Smooth muscle cell of the pulmonary artery (primary cell): ENCODE results near the gene DUXB. TPM values are rescaled to one million over a fixed set of nuclear protein-coding genes. Genes with fewer than 3 reads are reported as not detected.

Experiments used
- total RNA-seq: library from RNA; depleted of rRNA; stranded (reverse); fragments of >200 nt; gene quantifications from 2 replicates; pipeline ENCODE4 v1.2.3, GENCODE V29; 2014

DUXB gene, protein sequence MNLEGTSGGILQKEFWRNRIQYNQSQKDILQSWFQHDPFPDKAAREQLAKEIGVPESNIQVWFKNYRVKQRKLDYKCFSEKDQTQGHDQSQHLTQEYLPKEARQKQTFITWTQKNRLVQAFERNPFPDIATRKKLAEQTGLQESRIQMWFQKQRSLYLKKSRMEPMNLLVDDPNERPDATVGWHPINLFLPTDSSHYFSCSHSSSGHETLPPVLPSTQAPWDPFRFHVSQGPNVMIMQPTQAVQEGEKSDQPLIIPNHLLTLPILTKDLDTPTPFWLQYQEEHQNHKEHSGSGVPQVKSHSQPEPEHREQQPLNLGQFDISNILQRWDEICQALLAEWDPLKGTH
- not detected in 2 replicates for total RNA-seq

DNA sequence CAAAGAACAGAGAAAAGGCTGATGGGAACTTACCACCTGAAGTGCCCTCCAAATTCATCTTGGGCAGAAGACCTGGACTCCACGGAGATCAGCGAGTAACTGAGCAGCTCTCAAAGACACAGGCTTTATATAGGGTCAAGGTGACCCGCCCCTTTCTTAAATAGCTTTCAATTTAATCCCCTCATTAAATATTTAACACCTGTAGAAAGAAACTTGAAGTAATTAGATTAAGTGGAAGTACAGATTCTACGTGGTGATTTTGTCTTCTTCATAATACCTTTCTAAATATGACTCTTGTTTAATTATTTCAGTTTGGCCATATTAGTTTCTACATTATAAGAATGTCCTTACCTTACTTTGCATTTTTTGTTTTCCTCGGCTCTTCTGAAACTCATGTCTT, at the start of gene DUXB:
Gene DUXB (minus strand): TSS at position 101 of the 400 bp plus-strand sequence. CDS start 43 bp downstream, at position 58.

DNA sequence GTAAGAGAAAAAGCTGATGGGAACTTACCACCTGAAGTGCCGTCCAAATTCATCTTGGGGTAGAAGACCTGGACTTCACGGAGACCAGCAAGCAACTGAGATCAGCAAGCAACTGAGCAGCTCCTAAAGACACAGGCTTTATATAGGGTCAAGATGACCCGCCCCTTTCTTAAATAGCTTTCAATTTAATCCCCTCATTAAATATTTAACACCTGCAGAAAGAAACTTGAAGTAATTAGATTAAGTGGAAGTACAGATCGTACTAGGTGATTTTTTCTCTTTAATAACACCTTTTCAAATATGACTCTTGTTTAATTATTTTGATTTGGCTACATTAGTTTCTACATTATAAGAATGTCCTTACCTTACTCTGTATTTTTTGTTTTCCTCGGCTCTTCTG, 25.1 kb upstream of the DUXB start, which contains the start of gene CPHXL:
Gene CPHXL (minus strand): TSS at position 101 of the 400 bp plus-strand sequence. CDS start 48 bp downstream, at position 53.

DNA sequence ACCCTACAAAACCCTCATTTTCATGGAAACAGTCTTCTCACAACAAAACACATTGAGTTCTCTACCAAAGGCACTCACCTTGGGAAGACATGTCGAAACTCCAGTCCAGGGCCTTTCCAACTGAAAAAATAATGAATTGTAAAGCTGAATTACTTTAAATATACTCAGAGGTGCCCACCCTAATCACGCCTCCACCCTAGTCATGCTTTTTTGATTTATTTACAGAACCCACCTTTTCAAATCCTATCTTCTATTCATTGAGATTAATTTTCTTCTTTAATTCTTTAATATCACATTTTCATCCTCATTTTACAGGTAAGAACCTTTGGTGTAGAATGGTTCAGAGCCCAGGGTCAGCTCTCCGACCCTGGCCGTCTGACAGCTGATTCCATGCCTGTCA, 24.4 kb downstream of the DUXB start, which contains the start of gene CPHXL2:
Gene CPHXL2 (minus strand): TSS at position 101 of the 400 bp plus-strand sequence. CDS start 10 bp downstream, at position 91.

DNA sequence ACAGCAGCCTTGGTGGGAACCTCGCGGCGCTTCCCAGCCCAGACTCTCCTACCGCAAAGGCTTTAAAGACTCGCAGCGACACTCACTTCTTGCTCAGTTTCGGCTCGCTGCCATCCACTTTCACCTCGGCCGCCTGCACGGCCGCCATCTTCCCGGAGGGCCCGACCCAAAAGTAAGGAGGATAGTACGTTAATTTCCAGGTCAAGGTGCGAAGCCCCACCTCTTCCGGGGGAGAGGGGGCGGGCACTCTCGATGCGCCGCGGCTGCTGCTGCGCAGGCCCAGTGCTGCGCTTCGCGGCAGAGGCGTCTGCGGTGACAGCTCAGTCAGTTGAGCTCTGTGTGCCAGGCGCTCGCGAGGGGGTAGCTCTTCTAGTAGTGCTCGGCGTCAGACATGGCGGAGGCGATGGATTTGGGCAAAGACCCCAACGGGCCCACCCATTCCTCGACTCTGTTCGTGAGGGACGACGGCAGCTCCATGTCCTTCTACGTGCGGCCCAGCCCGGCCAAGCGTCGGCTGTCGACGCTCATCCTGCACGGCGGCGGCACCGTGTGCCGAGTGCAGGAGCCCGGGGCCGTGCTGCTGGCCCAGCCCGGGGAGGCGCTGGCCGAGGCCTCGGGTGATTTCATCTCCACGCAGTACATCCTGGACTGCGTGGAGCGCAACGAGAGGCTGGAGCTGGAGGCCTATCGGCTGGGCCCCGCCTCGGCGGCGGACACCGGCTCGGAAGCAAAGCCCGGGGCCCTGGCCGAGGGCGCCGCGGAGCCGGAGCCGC, 53.6 kb downstream of the DUXB start, which contains the start of the genes KARS1 and TERF2IP:
Gene KARS1 (minus strand): TSS at position 174 of the 773 bp plus-strand sequence. CDS start 26 bp downstream, at position 148.
Gene TERF2IP (plus strand): TSS at position 282 of the 773 bp plus-strand sequence. CDS start 110 bp downstream, at position 392.

Other genes with a start within 250 kb of the DUXB start
- gene TMEM170A, start 236.8 kb downstream of the DUXB start, total RNA-seq: 17.9 and 20.2 TPM in 2 replicates
- 0.83 and 2.1 TPM in 2 replicates for gene CHST6, start 206.0 kb downstream of the DUXB start, total RNA-seq
- 0.03 TPM in 1 of 2 replicates, not detected in the other for gene CHST5, start 165.4 kb downstream of the DUXB start, total RNA-seq
- 21.8 and 36.3 TPM in 2 replicates for gene TMEM231, start 145.2 kb downstream of the DUXB start, total RNA-seq
- gene GABARAPL2, start 135.1 kb downstream of the DUXB start, total RNA-seq: 40.5 and 51.2 TPM in 2 replicates
- 41.9 and 52.9 TPM in 2 replicates for gene ADAT1, start 78.2 kb downstream of the DUXB start, total RNA-seq
- gene KARS1, start 53.8 kb downstream of the DUXB start, total RNA-seq: 97.0 and 113 TPM in 2 replicates
- 39.6 and 45.1 TPM in 2 replicates for gene TERF2IP, start 53.7 kb downstream of the DUXB start, total RNA-seq
- not detected in 2 replicates for gene CPHXL2, start 24.5 kb downstream of the DUXB start, total RNA-seq
- not detected in 2 replicates for gene CPHXL, start 25.0 kb upstream of the DUXB start, total RNA-seq